ENCODE measurements around the gene HOOK1. TPM values are rescaled to one million over a fixed set of nuclear protein-coding genes. Genes with fewer than 3 reads are reported as not detected.

The HOOK1 gene
- polyA plus RNA-seq, 1 of the 3 experiments (the other 2 are of a cell fraction) = 0.35 TPM

DNA sequence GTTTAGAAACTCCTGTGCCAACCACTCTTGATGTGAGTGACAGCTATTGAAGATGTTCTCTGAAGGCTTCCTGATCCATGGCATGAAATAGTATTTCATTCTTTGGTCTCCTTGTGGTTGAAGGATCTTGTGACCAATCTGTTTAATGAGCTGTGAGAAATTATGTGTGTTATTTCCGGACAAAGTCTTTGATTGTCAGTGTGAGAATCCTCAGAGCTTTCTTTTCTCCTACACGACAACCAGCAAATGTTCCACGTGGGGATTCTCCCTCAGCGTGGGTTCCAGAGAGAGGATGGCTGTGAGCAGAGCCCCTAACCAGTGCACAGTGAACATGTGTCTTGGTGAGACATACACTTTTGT is 45.0 kb upstream of the HOOK1 start:
- no peak overlapping the region for H3K27ac ChIP-seq (ENCODE audit: low read depth in 2 of 2, low read length in 1 of 2)
- H3K4me2 ChIP-seq = no peak overlapping the region
- CTCF ChIA-PET = interaction anchor here (0.7 to 3.0 kb wide), 3 partner anchors 10 to 1094 kb away, joined by 3 to 15 read pairs (median 5); no protein-coding TSS in a partner anchor
- DNase-seq = no peak
- no peaks in the 10 kb centered on the region for H4K20me1 ChIP-seq (ENCODE audit: insufficient read depth)
- H3K9me3 ChIP-seq = no peaks in the 10 kb centered on the region
- peaks cover 34% of the 10 kb centered on the region in 2 experiments for H3K4me1 ChIP-seq (ENCODE audit: control insufficient read depth in 1 of 2, insufficient read depth in 2 of 2, low read depth in 1 of 2, low read length in 1 of 2)
- peaks cover 3% of the 10 kb centered on the region for H3F3A ChIP-seq (replicated peaks; ENCODE audit: insufficient read depth)
- H3K36me3 ChIP-seq (replicated peaks in 1 of 2; ENCODE audit: control insufficient read depth in 1 of 2, insufficient read depth in 2 of 2, low read length in 1 of 2) = no peaks in the 10 kb centered on the region
- no peaks in the 10 kb centered on the region for H3K79me2 ChIP-seq (ENCODE audit: insufficient read depth)
- no peaks in the 10 kb centered on the region for H3K9me2 ChIP-seq
- H3K27me3 ChIP-seq (ENCODE audit: insufficient read depth) = no peaks in the 10 kb centered on the region
- no peak overlapping the region for H3K4me3 ChIP-seq (ENCODE audit: low read depth in 2 of 2, low read length in 1 of 2)
- TF ChIP-seq, protein P1, sequence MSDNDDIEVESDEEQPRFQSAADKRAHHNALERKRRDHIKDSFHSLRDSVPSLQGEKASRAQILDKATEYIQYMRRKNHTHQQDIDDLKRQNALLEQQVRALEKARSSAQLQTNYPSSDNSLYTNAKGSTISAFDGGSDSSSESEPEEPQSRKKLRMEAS (IDR thresholded peaks at IDR 0.05; ENCODE audit: low read depth) = no peak
- TF ChIP-seq JUND (IDR thresholded peaks at IDR 0.05) = no peak
- no peak for TF ChIP-seq IRF3 (IDR thresholded peaks at IDR 0.05; ENCODE audit: low read depth, low read length)
- no peak for TF ChIP-seq FOXJ3 (CRISPR knock-in tag; IDR thresholded peaks at IDR 0.05)
- TF ChIP-seq RAD21 (IDR thresholded peaks at IDR 0.05; ENCODE audit: low read length) = no peak
- no peak for TF ChIP-seq GABPA (IDR thresholded peaks at IDR 0.05; ENCODE audit: low read depth)
- TF ChIP-seq RXRA (IDR thresholded peaks at IDR 0.05; ENCODE audit: borderline replicate concordance, low read depth) = no peak
- no peak for TF ChIP-seq GATA2 (CRISPR knock-in tag; IDR thresholded peaks at IDR 0.05)
- no peak for TF ChIP-seq YY1 (IDR thresholded peaks at IDR 0.05; ENCODE audit: low read depth)
- TF ChIP-seq, protein P2, sequence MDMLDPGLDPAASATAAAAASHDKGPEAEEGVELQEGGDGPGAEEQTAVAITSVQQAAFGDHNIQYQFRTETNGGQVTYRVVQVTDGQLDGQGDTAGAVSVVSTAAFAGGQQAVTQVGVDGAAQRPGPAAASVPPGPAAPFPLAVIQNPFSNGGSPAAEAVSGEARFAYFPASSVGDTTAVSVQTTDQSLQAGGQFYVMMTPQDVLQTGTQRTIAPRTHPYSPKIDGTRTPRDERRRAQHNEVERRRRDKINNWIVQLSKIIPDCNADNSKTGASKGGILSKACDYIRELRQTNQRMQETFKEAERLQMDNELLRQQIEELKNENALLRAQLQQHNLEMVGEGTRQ (IDR thresholded peaks at IDR 0.05; ENCODE audit: borderline replicate concordance, low read depth, low read length) = no peak
- TF ChIP-seq REST (IDR thresholded peaks at IDR 0.05; ENCODE audit: low read depth, low read length) = no peak
- TF ChIP-seq EZH2phosphoT487 (IDR thresholded peaks at IDR 0.05; ENCODE audit: borderline replicate concordance, low read depth) = no peak
- TF ChIP-seq NFIC (IDR thresholded peaks at IDR 0.05; ENCODE audit: borderline replicate concordance) = no peak
- TF ChIP-seq ZBTB33 (IDR thresholded peaks at IDR 0.05; ENCODE audit: borderline replicate concordance, low read depth) = no peak
- no peak for TF ChIP-seq RCOR1 (IDR thresholded peaks at IDR 0.05; ENCODE audit: low read length)
- no peak for TF ChIP-seq NRF1 (IDR thresholded peaks at IDR 0.05; ENCODE audit: low read depth, low read length)
- TF ChIP-seq CTCF (IDR thresholded peaks at IDR 0.05) = no peak
- 93% methylated on average over 4 of the region's 4 CpGs for WGBS (ENCODE audit: low lambda C conversion rate)
- H2AFZ ChIP-seq (ENCODE audit: low read depth) = no peak overlapping the region
- POLR2A ChIA-PET = no interaction called here
- no peak overlapping the region for H3K9ac ChIP-seq

Measured in SK-N-SH (cell line).